GM12878 (cell line): ENCODE results near the gene PHACTR3. TPM values are rescaled to one million over a fixed set of nuclear protein-coding genes. Genes with fewer than 3 reads are reported as not detected.

Experiments
- ATAC-seq: fragments of 200-7000 bp; cut with Tn5 transposase; 3 replicates; pipeline ENCODE4 v1.9.1; 2020; ENCODE audit warnings: mild to moderate bottlenecking, moderate library complexity
- BruUV-seq: library from RNA; stranded (reverse); fragments of 400-500 nt; replicated peaks from 2 replicates; lab custom pipeline; 2021; lab: Mats Ljungman, UMichigan
- CTCF ChIA-PET: fragments of 300-600 bp; sonication (Branson Sonifier 250); formaldehyde crosslinking; extraction: SDS; loops from one replicate; lab custom pipeline; 2021; ENCODE audit warnings: inconsistent platforms; lab: Yijun Ruan, JAX
- POLR2A ChIA-PET: fragments of 350-600 bp; formaldehyde crosslinking; extraction: SDS; loops from one replicate; lab custom pipeline; 2021; ENCODE audit warnings: inconsistent platforms; lab: Charles Lee
- RAD21 ChIA-PET: fragments of 300-600 bp; sonication (Branson Sonifier 250); formaldehyde crosslinking; loops from one replicate; lab custom pipeline; 2023; ENCODE audit warnings: antibody characterized with exemption; ENCODE audit not compliant: unreplicated experiment; lab: Charles Lee
- SMC1A ChIA-PET: fragments of 300-600 bp; sonication (Branson Sonifier 250); formaldehyde crosslinking; loops from one replicate; lab custom pipeline; 2023; ENCODE audit not compliant: unreplicated experiment, uncharacterized antibody; lab: Charles Lee
- DNase-seq: peaks from one replicate; pipeline ENCODE4 v3.0.0-alpha.2; 2011; ENCODE audit warnings: low read depth, low spot score
- FAIRE-seq: peaks from 3 replicates; lab custom pipeline; 2011; peaks lifted over from hg19 to GRCh38; lab: Jason Lieb, UNC
- H2AFZ ChIP-seq: 2 replicates; pipeline ENCODE4 v1.6.0; 2011; ENCODE audit warnings: low read depth, low read length, control low read depth; ENCODE audit not compliant: control insufficient read depth
- H3K27ac ChIP-seq: 2 replicates; pipeline ENCODE4 v1.5.1; 2011; ENCODE audit warnings: control low read depth; ENCODE audit not compliant: control insufficient read depth, insufficient read depth
- H3K27me3 ChIP-seq, 2 experiments: replicated peaks in 1 of 2; 2 replicates each; pipeline versions ENCODE4 v1.6.0 to v1.6.1; 2011; ENCODE audit warnings: low read length in 1 of 2; ENCODE audit not compliant: control insufficient read depth in 2 of 2, insufficient read depth in 2 of 2
- H3K36me3 ChIP-seq, 2 experiments: 2 replicates each; pipeline ENCODE4 v1.5.1; 2011; ENCODE audit warnings: low read length in 1 of 2; ENCODE audit not compliant: control insufficient read depth in 2 of 2, insufficient read depth in 2 of 2
- H3K4me1 ChIP-seq: 2 replicates; pipeline ENCODE4 v1.6.1; 2011; ENCODE audit warnings: mild to moderate bottlenecking, low read length, moderate library complexity, mixed read lengths; ENCODE audit not compliant: control insufficient read depth, insufficient read depth
- H3K4me2 ChIP-seq: 2 replicates; pipeline ENCODE4 v1.6.0; 2011; ENCODE audit warnings: control low read depth; ENCODE audit not compliant: control insufficient read depth, insufficient read depth
- H3K4me3 ChIP-seq: fragments of 200-600 bp; sonication (generic); 2 replicates; pipeline ENCODE4 v1.5.1; 2016
- H3K79me2 ChIP-seq: 2 replicates; pipeline ENCODE4 v1.6.0; 2011; ENCODE audit warnings: low read length; ENCODE audit not compliant: control insufficient read depth, insufficient read depth
- H3K9ac ChIP-seq: 2 replicates; pipeline ENCODE4 v1.8.0; 2011; ENCODE audit warnings: low read length, control low read depth, mixed read lengths; ENCODE audit not compliant: control insufficient read depth, insufficient read depth
- H3K9me3 ChIP-seq: replicated peaks from 3 replicates; pipeline ENCODE4 v1.5.1; 2011; ENCODE audit warnings: mild to moderate bottlenecking, low read length; ENCODE audit not compliant: control insufficient read depth, insufficient read depth
- H4K20me1 ChIP-seq: 2 replicates; pipeline ENCODE4 v1.6.0; 2011; ENCODE audit not compliant: control insufficient read depth, insufficient read depth
- BACH1 ChIP-seq: fragments of 450-650 bp; IDR thresholded peaks from 2 replicates; pipeline ENCODE4 v1.6.1; 2017; ENCODE audit warnings: mild to moderate bottlenecking, borderline replicate concordance
- BCL11A ChIP-seq: IDR thresholded peaks from 2 replicates; pipeline ENCODE4 v1.6.1; 2011; ENCODE audit warnings: low read depth, low read length
- CREB1 ChIP-seq: IDR thresholded peaks from 2 replicates; pipeline ENCODE4 v1.6.1; 2012; ENCODE audit warnings: low read depth, mild to moderate bottlenecking, inconsistent platforms
- EGR1 ChIP-seq, 2 experiments: IDR thresholded peaks; 1 replicate in 1 of 2; 2 replicates in 1 of 2; pipeline ENCODE4 v1.6.1; 2011 to 2012; ENCODE audit warnings: low read depth in 2 of 2, low read length in 2 of 2, borderline replicate concordance in 1 of 2, mild to moderate bottlenecking in 1 of 2, moderate library complexity in 1 of 2
- ELK1 ChIP-seq: IDR thresholded peaks from 2 replicates; pipeline ENCODE4 v1.6.1; 2012; ENCODE audit warnings: low read depth, low read length, improper control_type of control experiment
- FOXM1 ChIP-seq: IDR thresholded peaks from 2 replicates; pipeline ENCODE4 v1.6.1; 2012; ENCODE audit warnings: low read depth, mild to moderate bottlenecking, inconsistent platforms, low read length, moderate library complexity
- IKZF2 ChIP-seq, 2 experiments: fragments of 450-650 bp; IDR thresholded peaks; 2 replicates each; pipeline ENCODE4 v1.6.1; 2017; ENCODE audit warnings: mild to moderate bottlenecking in 2 of 2, moderate library complexity in 2 of 2
- MEF2B ChIP-seq: fragments of 450-650 bp; IDR thresholded peaks from 2 replicates; pipeline ENCODE4 v1.6.1; 2018; ENCODE audit warnings: mild to moderate bottlenecking, moderate library complexity; ENCODE audit not compliant: partially characterized antibody, poor library complexity, severe bottlenecking
- NR2C1 ChIP-seq: fragments of 450-650 bp; IDR thresholded peaks from 2 replicates; pipeline ENCODE4 v1.6.1; 2017; ENCODE audit warnings: antibody characterized with exemption, mild to moderate bottlenecking, moderate library complexity
- POLR2A ChIP-seq: IDR thresholded peaks from 2 replicates; pipeline ENCODE4 v1.6.1; 2011; ENCODE audit warnings: low read depth, mild to moderate bottlenecking, low read length
- RELB ChIP-seq: fragments of 450-650 bp; IDR thresholded peaks from 2 replicates; pipeline ENCODE4 v1.6.1; 2017; ENCODE audit warnings: low read depth, mild to moderate bottlenecking, moderate library complexity
- SP1 ChIP-seq: IDR thresholded peaks from one replicate; pipeline ENCODE4 v1.6.1; 2011; ENCODE audit warnings: low read depth, low read length
- SPI1 ChIP-seq: IDR thresholded peaks from 2 replicates; pipeline ENCODE4 v1.6.1; 2011; ENCODE audit warnings: low read depth, mild to moderate bottlenecking, low read length, moderate library complexity, borderline replicate concordance; ENCODE audit not compliant: insufficient read depth
- SREBF2 ChIP-seq: IDR thresholded peaks from 2 replicates; pipeline ENCODE4 v1.6.1; 2012; ENCODE audit warnings: mild to moderate bottlenecking, low read length
- STAT1 ChIP-seq: fragments of 450-650 bp; conservative IDR thresholded peaks from 2 replicates; pipeline ENCODE4 v1.6.1; 2014; ENCODE audit warnings: antibody characterized with exemption, mild to moderate bottlenecking
- STAT3 ChIP-seq: IDR thresholded peaks from 2 replicates; pipeline ENCODE4 v1.6.1; 2011; ENCODE audit warnings: low read depth, low read length, improper control_type of control experiment
- ZBTB11 ChIP-seq: fragments of 450-650 bp; formaldehyde crosslinking; IDR thresholded peaks from 2 replicates; pipeline ENCODE4 v1.5.0; 2022; ENCODE audit warnings: mild to moderate bottlenecking, missing genetic modification characterization
- WGBS: methylation state at CpG from one replicate; pipeline ENCODE4 v1.1.6; 2016; ENCODE audit warnings: low lambda C conversion rate; ENCODE audit not compliant: insufficient replicate concordance, insufficient coverage; ENCODE audit errors: missing lambda C conversion rate; 5-methylcytosine and 5-hydroxymethylcytosine counted together
- in situ Hi-C: fragments of 300-500 bp; cut with MboI; formaldehyde crosslinking; loops from 9 replicates; pipeline ENCODE4 v1.14.3; 2018; ENCODE audit warnings: mixed read lengths
- intact Hi-C: fragments of 100-400 bp; cut with micrococcal nuclease; formaldehyde crosslinking; loops from one replicate; pipeline ENCODE4 v1.14.2; 2022; ENCODE audit not compliant: unreplicated experiment
- polyA plus RNA-seq, 11 experiments: library from polyadenylated mRNA; depleted of rRNA in 4 of 11; unstranded in 6 of 11; stranded (reverse) in 5 of 11; fragments of >200 nt; fragmentation: Nextera tagmentation in 4 of 11; fragmentation: Illumina TruSeq in 1 of 11; extraction: Ambion mirVana in 4 of 11; extraction: Trizol in 1 of 11; gene quantifications; 1 replicate in 1 of 11; 2 replicates in 10 of 11; pipeline versions ENCODE4 v1.2.1 to v1.2.3, GENCODE V29; 2011 to 2016; ENCODE audit warnings: inconsistent platforms in 2 of 11, missing spikeins in 2 of 11, low read depth in 1 of 11
- total RNA-seq, 4 experiments: library from RNA; depleted of rRNA in 3 of 4; stranded (reverse); fragments of >200 nt in 3 of 4; fragmentation: Illumina TruSeq in 1 of 4; extraction: Trizol in 1 of 4; gene quantifications; 2 replicates each; pipeline versions ENCODE4 v1.2.1 to v1.2.3, GENCODE V29; 2013 to 2021

Gene PHACTR3
- total and polyA plus RNA-seq, 10 of the 15 experiments (the other 5 are each of a cell fraction or from before 2014, with no cell fraction given) = 0.17 to 2.7 (median 0.27) TPM; not detected in 1

GRCh38 chr20:59574308-59574707, 30.0 kb upstream of the PHACTR3 start:
- Histone ChIP-seq H2AFZ (no peak overlapping the region), H3K4me2 (no peak overlapping the region), H3K4me1 (0 out of 2 replicates have a peak, but pooled peaks cover 2% of the 10 kb centered on the region), H3K79me2 (no peaks in the 10 kb centered on the region), H3K27me3 (peaks cover 3 to 4% of the 10 kb centered on the region in 2 experiments; a peak in 3 of 4 replicates), H3K9me3 (no peaks in the 10 kb centered on the region), H3K9ac (no peak overlapping the region), H4K20me1 (no peaks in the 10 kb centered on the region), H3K27ac (no peak overlapping the region), H3K4me3 (no peak overlapping the region), H3K36me3 (no peaks in the 10 kb centered on the region)
- no peak for ATAC-seq
- SMC1A ChIA-PET = no interaction called here
- 0% methylated on average over 3 of the region's 3 CpGs for WGBS
- RAD21 ChIA-PET = no interaction called here
- TF ChIP-seq POLR2A (no peak), IKZF2 (IDR thresholded peaks at IDR 0.05) (no peak), STAT3 (no peak), BACH1 (no peak), MEF2B (no peak), RELB (no peak), STAT1 (no peak), EGR1 (IDR thresholded peaks at IDR 0.05; ENCODE audit: borderline replicate concordance in 1 of 2, low read depth in 2 of 2, low read length in 2 of 2) (no peak), CREB1 (no peak), ZBTB11 (no peak), FOXM1 (no peak), NR2C1 (no peak), ELK1 (no peak), BCL11A (no peak), SPI1 (no peak), SP1 (no peak), SREBF2 (no peak)
- intact Hi-C loops (no loop called here), in situ Hi-C loops (loop anchor here (5.0 kb wide), 1 partner anchor 178 kb away; no protein-coding TSS in a partner anchor)
- no peak for DNase-seq
- FAIRE-seq = no peak
- CTCF ChIA-PET = interaction anchor here (1.4 to 4.7 kb wide), 2 partner anchors 178 to 210 kb away, joined by 4 to 26 read pairs; no protein-coding TSS in a partner anchor
- POLR2A ChIA-PET = no interaction called here
- no TSS peak for BruUV-seq
